GM08714 (cell line): Measurements from ENCODE around the gene CELA3A.
A peak's percentile ranks its signal among the peaks of the same experiment; 100 is the strongest.

Experiments
- H3K4me3 ChIP-seq: fragments of 200-500 bp; sonication (Bioruptor generic); 2 replicates; pipeline ENCODE4 v1.5.1; 2014; ENCODE audit warnings: mild to moderate bottlenecking, low read length, inconsistent platforms
- ZNF274 ChIP-seq: IDR thresholded peaks from 2 replicates; pipeline ENCODE4 v1.6.1; 2012; ENCODE audit warnings: mild to moderate bottlenecking, low read depth, low read length

The CELA3A gene

GRCh38 chr1:22040286-22040623 lies 38.8 kb downstream of the CELA3A start:
- H3K4me3 ChIP-seq, result peak overlapping the region; percentile 30; the same call in 1 of the 2 replicates
- TF ChIP-seq ZNF274, result no peak

DNA sequence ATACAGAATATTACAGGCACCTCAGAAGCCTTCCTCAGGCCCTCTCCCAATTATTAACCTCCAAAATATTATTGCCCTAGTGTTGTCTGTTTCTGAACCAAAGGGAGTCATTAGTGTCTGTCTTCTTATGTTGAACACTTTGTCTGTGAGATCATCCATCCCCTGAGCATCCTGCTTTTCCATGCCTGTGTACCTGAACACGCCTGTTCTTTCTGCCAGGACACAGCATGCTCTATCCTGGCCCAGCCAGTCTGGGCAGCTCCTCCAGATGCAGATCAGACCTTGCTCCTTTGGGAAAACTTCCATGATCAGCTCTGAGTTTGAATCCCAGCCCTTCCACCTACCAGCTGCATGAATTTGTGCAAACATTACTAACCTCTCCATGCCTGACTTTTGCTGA lies 40.0 kb downstream of the CELA3A start:
- no peak for TF ChIP-seq ZNF274
- H3K4me3 ChIP-seq, result no peak overlapping the region

- no peak overlapping the region for H3K4me3 ChIP-seq
- no peak for TF ChIP-seq ZNF274
These were observed 41.8 kb downstream of the CELA3A start for GRCh38 chr1:22043198-22043769.

- no peak overlapping the region for H3K4me3 ChIP-seq
- no peak for TF ChIP-seq ZNF274
These were observed 43.4 kb downstream of the CELA3A start for GRCh38 chr1:22044690-22045420.

DNA sequence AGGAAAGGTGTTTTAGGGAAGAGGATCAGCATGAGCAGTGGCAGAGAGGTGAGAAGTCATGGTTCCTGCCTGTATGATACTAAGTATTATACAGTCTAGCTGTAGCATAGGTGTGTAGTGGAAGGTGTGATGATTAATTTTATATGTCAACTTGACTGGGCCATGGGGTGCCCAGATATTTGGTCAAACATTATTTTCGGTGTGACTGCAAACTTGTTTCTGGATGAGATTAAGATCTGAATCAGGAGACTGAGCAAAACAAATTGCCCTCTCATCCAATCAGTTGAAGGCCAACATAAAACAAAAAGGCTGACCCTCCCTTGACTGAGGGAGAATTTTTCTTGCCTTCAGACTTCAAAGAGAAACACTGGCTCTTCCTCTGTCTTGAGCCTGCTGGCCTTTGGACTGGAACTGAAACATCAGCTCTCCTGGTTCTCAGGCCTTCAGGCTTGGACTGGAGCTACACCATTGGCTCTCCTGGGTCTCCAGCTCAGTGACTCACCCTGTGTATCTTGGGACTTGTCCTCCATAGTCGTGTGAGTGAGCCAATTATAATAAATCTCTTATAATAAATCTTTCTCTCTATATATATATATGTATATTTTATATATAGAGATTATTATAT lies 44.3 kb downstream of the CELA3A start:
- no peak for TF ChIP-seq ZNF274
- H3K4me3 ChIP-seq, result no peak overlapping the region

GRCh38 chr1:22048351-22049192 lies 47.1 kb downstream of the CELA3A start:
- H3K4me3 ChIP-seq, result no peak overlapping the region
- TF ChIP-seq ZNF274, result no peak

DNA sequence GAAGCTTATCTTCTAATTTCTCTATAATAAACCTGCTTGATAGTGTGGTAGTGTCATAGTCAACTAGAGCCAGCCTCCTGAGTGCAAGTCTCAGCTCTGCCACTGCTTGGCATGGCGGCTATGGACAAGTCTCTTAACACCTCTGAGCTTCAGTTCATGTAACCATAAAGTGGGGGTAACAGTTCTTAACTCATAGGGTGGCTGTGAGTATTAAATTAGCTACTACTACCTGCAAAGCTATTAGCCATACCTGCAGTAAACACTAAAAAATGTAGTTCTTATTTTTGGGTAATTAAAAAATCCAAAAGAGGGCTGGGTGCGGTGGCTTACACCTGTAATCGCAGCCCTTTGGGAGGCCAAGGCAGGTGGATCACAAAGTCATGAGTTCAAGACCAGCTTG lies 48.9 kb downstream of the CELA3A start:
- TF ChIP-seq ZNF274, result no peak
- H3K4me3 ChIP-seq, result no peak overlapping the region

DNA sequence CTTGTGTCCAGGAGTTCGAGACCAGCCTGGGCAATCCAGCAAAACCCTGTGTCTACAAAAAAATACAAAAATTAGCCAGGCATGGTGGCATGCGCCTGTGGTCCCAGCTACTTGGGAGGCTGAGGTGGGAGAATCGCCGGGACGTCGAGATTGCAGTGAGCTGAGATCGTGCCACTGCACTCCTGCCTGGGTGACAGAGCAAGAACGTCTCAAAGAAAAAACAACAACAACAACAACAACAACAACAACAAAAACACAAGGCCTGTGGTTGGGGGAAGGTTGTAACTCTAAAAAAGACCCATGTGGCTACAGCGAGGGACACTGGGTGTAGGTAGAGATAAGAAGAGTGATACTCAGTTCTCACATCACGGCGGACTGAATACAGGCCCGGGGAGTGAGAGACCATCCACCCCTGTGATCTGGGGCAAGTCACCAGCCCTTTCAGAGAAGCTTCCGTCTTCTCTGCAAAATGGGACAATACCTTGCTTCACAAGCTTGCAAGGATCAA lies 50.2 kb downstream of the CELA3A start:
- no peak overlapping the region for H3K4me3 ChIP-seq
- TF ChIP-seq ZNF274, result no peak

DNA sequence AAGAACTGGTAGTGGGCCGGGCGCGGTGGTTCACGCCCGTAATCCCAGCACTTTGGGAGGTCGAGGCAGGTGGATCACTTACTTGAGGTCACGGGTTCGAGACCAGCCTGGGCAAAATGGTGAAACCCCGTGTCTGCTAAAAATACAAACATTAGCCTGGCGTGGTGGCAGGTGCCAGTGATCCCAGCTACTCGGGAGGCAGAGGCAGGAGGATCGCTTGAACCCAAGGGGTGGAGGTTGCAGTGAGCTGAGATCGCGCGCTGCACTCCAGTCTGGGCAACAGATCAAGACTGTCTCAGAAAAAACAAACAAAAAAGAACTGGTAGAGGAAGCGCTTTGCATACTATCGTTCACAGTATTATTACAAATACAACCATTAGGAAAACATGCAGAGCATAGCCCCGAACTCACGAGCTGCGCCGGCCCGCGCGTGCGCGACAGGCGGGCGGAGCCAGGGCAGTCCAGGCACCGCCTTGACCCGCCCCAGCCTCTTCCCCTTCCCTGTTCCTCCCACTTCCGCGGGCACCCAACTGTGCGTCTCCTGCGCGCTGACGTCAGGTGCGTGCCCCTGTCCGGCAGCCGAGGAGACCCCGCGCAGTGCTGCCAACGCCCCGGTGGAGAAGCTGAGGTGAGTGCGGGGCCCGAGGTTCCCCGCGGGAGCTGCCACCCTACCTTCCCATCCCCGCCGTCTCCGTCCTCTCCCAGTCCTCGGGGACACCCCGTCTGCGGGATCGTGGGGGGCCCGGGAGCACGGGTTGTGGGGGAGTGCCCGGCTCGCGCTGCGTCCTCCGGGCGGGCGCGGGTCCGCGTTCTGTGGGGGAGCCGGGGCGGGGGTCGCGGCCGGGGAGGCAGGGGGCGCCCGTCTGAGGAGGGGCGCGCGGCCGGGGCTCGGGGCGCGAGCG lies 50.9 kb downstream of the CELA3A start, which contains the start of gene CDC42:
TSS of gene CDC42 (plus strand) at position 595 of the 902 bp plus-strand sequence. CDS start 25,770 bp downstream, outside the sequence.
- no peak for TF ChIP-seq ZNF274
- H3K4me3 ChIP-seq, result peak within 1 kb of the TSS; percentile 98

GRCh38 chr1:22053017-22053860 lies 51.8 kb downstream of the CELA3A start:
- peak overlapping the region; percentile 98 for H3K4me3 ChIP-seq
- TF ChIP-seq ZNF274, result no peak

- H3K4me3 ChIP-seq, result peak overlapping the region; percentile 98
- TF ChIP-seq ZNF274, result no peak
These were observed 52.7 kb downstream of the CELA3A start for GRCh38 chr1:22053861-22054770.
